OCI-LY1 (cell line): Measurements from ENCODE around the gene ATP6V0B.

Source experiments
- H2AFZ ChIP-seq: fragments of 200-600 bp; sonication (generic), shearing (Covaris generic); 2 replicates; pipeline ENCODE4 v1.6.0; 2014; ENCODE audit warnings: antibody characterized with exemption, mild to moderate bottlenecking, low read length
- H3F3A ChIP-seq: fragments of 200-600 bp; sonication (generic), shearing (Covaris generic); 2 replicates; pipeline ENCODE4 v1.6.0; 2014; ENCODE audit warnings: mild to moderate bottlenecking, antibody characterized with exemption, low read length, moderate library complexity; ENCODE audit not compliant: insufficient read depth
- H3K27ac ChIP-seq: fragments of 200-600 bp; sonication (generic); 2 replicates; pipeline ENCODE4 v1.5.1; 2014; ENCODE audit warnings: low read length, mixed run types, mild to moderate bottlenecking, low read depth; ENCODE audit not compliant: poor library complexity, severe bottlenecking
- H3K27me3 ChIP-seq: fragments of 200-600 bp; sonication (generic); 2 replicates; pipeline ENCODE4 v1.6.0; 2014; ENCODE audit warnings: antibody characterized with exemption, mild to moderate bottlenecking, low read length, moderate library complexity; ENCODE audit not compliant: insufficient read depth
- H3K36me3 ChIP-seq: fragments of 200-600 bp; sonication (generic); 2 replicates; pipeline ENCODE4 v1.6.1; 2014; ENCODE audit warnings: mild to moderate bottlenecking, antibody characterized with exemption, low read length, moderate library complexity, mixed read lengths; ENCODE audit not compliant: insufficient read depth
- H3K4me1 ChIP-seq: fragments of 200-600 bp; sonication (generic); 2 replicates; pipeline ENCODE4 v1.5.1; 2014; ENCODE audit warnings: mild to moderate bottlenecking, low read length, moderate library complexity; ENCODE audit not compliant: insufficient read depth, severe bottlenecking
- H3K4me2 ChIP-seq: fragments of 200-600 bp; sonication (generic), shearing (Covaris generic); 2 replicates; pipeline ENCODE4 v1.6.1; 2014; ENCODE audit warnings: low read length
- H3K4me3 ChIP-seq: fragments of 200-600 bp; sonication (generic); 2 replicates; pipeline ENCODE4 v1.5.1; 2014; ENCODE audit warnings: low read length, low read depth, mild to moderate bottlenecking, mixed read lengths; ENCODE audit not compliant: poor library complexity, severe bottlenecking
- H3K79me2 ChIP-seq: fragments of 200-600 bp; shearing (Covaris generic); 2 replicates; pipeline ENCODE4 v1.6.1; 2016; ENCODE audit warnings: mixed run types, low read length, mixed read lengths; ENCODE audit not compliant: insufficient read depth
- H3K9ac ChIP-seq: fragments of 200-600 bp; sonication (generic), shearing (Covaris generic); 2 replicates; pipeline ENCODE4 v1.6.1; 2014; ENCODE audit warnings: mild to moderate bottlenecking, low read length, mixed read lengths
- H3K9me2 ChIP-seq: fragments of 200-600 bp; sonication (generic), shearing (Covaris generic); 2 replicates; pipeline ENCODE4 v1.6.1; 2014; ENCODE audit warnings: low read depth, mild to moderate bottlenecking, low read length, mixed read lengths
- H3K9me3 ChIP-seq: fragments of 200-600 bp; shearing (Covaris generic); 2 replicates; pipeline ENCODE4 v1.6.1; 2014; ENCODE audit warnings: low read length, mixed read lengths
- H4K20me1 ChIP-seq: fragments of 200-600 bp; sonication (generic), shearing (Covaris generic); 2 replicates; pipeline ENCODE4 v1.6.0; 2016; ENCODE audit warnings: mild to moderate bottlenecking, low read length; ENCODE audit not compliant: insufficient read depth
- CTCF ChIP-seq: fragments of 200-600 bp; sonication (generic), shearing (Covaris generic); IDR thresholded peaks from 2 replicates; pipeline ENCODE4 v1.5.1; 2017; ENCODE audit warnings: mild to moderate bottlenecking, antibody characterized with exemption, low read length, moderate library complexity, mixed read lengths
- EZH2 ChIP-seq: fragments of 200-600 bp; sonication (generic), shearing (Covaris generic); IDR thresholded peaks from 2 replicates; pipeline ENCODE4 v1.8.0; 2017; ENCODE audit warnings: borderline replicate concordance, mixed run types, mild to moderate bottlenecking, antibody characterized with exemption, low read length, moderate library complexity, mixed read lengths

The ATP6V0B gene

GRCh38 chr1:43930949-43931275 is 43.8 kb upstream of the ATP6V0B start:
- Histone ChIP-seq H3K4me2 (no peak overlapping the region), H3K27ac (peak overlapping the region; percentile 2), H3K9me2 (no peaks in the 10 kb centered on the region), H3K9ac (no peak overlapping the region), H3K4me3 (no peak overlapping the region), H3K79me2 (no peaks in the 10 kb centered on the region), H3F3A (no peaks in the 10 kb centered on the region), H3K9me3 (no peaks in the 10 kb centered on the region), H4K20me1 (no peaks in the 10 kb centered on the region), H3K36me3 (0 out of 2 replicates have a peak, but pooled peaks cover 3% of the 10 kb centered on the region), H3K27me3 (no peaks in the 10 kb centered on the region), H2AFZ (no peak overlapping the region), H3K4me1 (peaks cover 31% of the 10 kb centered on the region)
- TF ChIP-seq EZH2 (no peak), CTCF (no peak)

GRCh38 chr1:43931711-43932660 is 42.8 kb upstream of the ATP6V0B start:
- no peaks in the 10 kb centered on the region for H4K20me1 ChIP-seq
- H3K27me3 ChIP-seq, result no peaks in the 10 kb centered on the region
- H3K27ac ChIP-seq, result peak overlapping the region; percentile 53
- no peak overlapping the region for H3K4me2 ChIP-seq
- H3K9ac ChIP-seq, result no peak overlapping the region
- no peak overlapping the region for H2AFZ ChIP-seq
- TF ChIP-seq EZH2, result no peak
- TF ChIP-seq CTCF, result no peak
- H3F3A ChIP-seq, result no peaks in the 10 kb centered on the region
- H3K4me1 ChIP-seq, result peaks cover 35% of the 10 kb centered on the region
- H3K36me3 ChIP-seq, result 0 out of 2 replicates have a peak, but pooled peaks cover 3% of the 10 kb centered on the region
- H3K9me2 ChIP-seq, result no peaks in the 10 kb centered on the region
- no peaks in the 10 kb centered on the region for H3K79me2 ChIP-seq
- H3K9me3 ChIP-seq, result no peaks in the 10 kb centered on the region
- H3K4me3 ChIP-seq, result no peak overlapping the region

- H3K4me2 ChIP-seq, result peak overlapping the region; percentile 67
- peak overlapping the region; percentile 47; the same call in 1 of the 2 replicates for H3K9ac ChIP-seq
- peaks cover 35% of the 10 kb centered on the region for H3K4me1 ChIP-seq
- no peaks in the 10 kb centered on the region for H3K9me3 ChIP-seq
- peak overlapping the region; percentile 48 for H3K4me3 ChIP-seq
- no peaks in the 10 kb centered on the region for H4K20me1 ChIP-seq
- H3K79me2 ChIP-seq, result no peaks in the 10 kb centered on the region
- peak overlapping the region; percentile 53 for H3K27ac ChIP-seq
- no peaks in the 10 kb centered on the region for H3K9me2 ChIP-seq
- TF ChIP-seq CTCF (no peak), EZH2 (no peak)
- peaks cover 3% of the 10 kb centered on the region; the same call in 1 of the 2 replicates for H3K36me3 ChIP-seq
- H3K27me3 ChIP-seq, result no peaks in the 10 kb centered on the region
- no peak overlapping the region for H2AFZ ChIP-seq
- H3F3A ChIP-seq, result no peaks in the 10 kb centered on the region
These were observed 41.9 kb upstream of the ATP6V0B start for GRCh38 chr1:43932786-43933385.
